ENCODE results near the gene PGA3.
"Not testable (repeated sequence)": the region's sequence is repeated elsewhere in the genome, so short reads cannot be mapped to it uniquely, and the experiment has no call there.

GRCh38 chr11:61213711-61214324 lies 10.5 kb downstream of the PGA3 start:
- not testable (repeated sequence) for TF ChIP-seq CTCF (IDR thresholded peaks at IDR 0.05; ENCODE audit: insufficient read depth, low read length); REST (IDR thresholded peaks at IDR 0.05; ENCODE audit: insufficient replicate concordance, low read depth)

All from HL-60 (cell line).